ENCODE data around the gene ACP5. TPM values are rescaled to one million over a fixed set of nuclear protein-coding genes. Genes with fewer than 3 reads are reported as not detected.

ACP5 gene
- total RNA-seq, 1 donor from 2014 or later, result 0.95 TPM

DNA sequence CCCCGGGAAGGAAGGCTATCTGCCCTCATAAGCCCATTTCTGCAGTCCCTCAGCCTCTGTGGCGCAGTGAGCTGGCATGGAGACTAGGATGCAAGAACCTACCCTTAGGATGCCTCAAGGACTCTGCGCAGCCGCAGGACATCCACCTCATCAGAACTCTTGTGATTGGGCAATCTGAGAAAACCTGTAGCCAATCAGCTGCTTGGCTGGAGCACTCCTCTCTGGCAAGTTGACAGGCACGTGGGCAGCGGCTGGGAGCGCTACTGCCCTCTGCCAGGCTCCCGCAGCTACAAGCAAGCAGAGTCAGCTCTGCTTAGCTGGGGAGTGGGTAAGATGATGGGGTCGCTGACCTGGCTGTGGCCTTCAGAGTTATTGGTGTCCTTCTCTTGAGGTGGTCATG, 47.0 kb downstream of the ACP5 start:
- TF ChIP-seq, protein P1, sequence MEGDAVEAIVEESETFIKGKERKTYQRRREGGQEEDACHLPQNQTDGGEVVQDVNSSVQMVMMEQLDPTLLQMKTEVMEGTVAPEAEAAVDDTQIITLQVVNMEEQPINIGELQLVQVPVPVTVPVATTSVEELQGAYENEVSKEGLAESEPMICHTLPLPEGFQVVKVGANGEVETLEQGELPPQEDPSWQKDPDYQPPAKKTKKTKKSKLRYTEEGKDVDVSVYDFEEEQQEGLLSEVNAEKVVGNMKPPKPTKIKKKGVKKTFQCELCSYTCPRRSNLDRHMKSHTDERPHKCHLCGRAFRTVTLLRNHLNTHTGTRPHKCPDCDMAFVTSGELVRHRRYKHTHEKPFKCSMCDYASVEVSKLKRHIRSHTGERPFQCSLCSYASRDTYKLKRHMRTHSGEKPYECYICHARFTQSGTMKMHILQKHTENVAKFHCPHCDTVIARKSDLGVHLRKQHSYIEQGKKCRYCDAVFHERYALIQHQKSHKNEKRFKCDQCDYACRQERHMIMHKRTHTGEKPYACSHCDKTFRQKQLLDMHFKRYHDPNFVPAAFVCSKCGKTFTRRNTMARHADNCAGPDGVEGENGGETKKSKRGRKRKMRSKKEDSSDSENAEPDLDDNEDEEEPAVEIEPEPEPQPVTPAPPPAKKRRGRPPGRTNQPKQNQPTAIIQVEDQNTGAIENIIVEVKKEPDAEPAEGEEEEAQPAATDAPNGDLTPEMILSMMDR (IDR thresholded peaks at IDR 0.05; ENCODE audit: unreplicated experiment), result no peak
- no peaks in the 10 kb centered on the region for H3K36me3 Mint-ChIP-seq (ENCODE audit: low read depth, unreplicated experiment)
- H3K4me1 Mint-ChIP-seq (ENCODE audit: unreplicated experiment), result peaks cover 8% of the 10 kb centered on the region
- H3K27me3 Mint-ChIP-seq (ENCODE audit: unreplicated experiment), result peaks cover 5% of the 10 kb centered on the region
- DNase-seq (ENCODE audit: low spot score), result peak; percentile 26
- no peaks in the 10 kb centered on the region for H3K9me3 Mint-ChIP-seq (ENCODE audit: unreplicated experiment)
- no peak overlapping the region for H3K27ac Mint-ChIP-seq (ENCODE audit: unreplicated experiment)
- no peak overlapping the region for H3K4me3 Mint-ChIP-seq (ENCODE audit: unreplicated experiment)

DNA sequence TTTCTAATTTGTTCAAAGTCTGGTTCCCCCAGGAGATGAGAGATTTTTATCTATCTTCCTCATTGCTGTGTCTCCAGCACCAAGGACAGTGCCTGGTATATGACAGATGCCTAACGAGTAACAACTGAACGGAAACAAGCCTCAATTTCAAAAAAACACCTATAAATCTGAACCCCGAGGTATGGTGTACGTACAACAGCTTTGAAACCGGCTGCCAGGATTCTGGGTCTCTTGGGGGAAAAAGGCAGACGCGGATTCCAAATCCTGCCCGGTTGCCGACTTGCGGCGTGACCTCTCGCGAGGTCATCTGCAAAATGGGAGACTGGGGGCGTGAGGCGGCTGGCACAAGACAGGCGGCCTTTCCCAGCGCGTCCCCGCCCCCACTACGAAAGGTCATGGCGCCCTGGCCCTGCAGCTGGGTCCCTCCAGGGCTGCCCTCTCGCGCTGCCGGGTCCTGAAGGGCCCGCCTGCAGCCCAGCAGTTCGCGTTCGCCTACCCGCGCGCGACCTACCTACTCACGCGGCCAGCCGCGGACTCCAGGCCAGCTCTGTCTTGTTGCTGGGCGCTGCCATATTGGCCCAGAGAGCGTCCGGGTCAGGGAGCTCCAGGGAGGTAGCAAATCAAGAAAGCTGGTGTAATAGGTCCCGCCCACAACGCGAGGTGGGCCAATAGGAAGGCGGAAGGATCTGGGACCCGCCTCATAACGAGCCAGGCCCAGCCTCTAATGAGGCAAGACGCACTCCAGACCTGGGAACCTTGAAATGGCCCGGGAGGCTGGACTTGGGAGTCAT, 48.7 kb downstream of the ACP5 start, which contains the start of gene ECSIT:
Gene ECSIT (minus strand): TSS at position 584 of the 791 bp plus-strand sequence. CDS start 9,964 bp downstream, outside the sequence.
- Mint-ChIP-seq H3K27me3 (ENCODE audit: unreplicated experiment) (peaks cover 4% of the 10 kb centered on the region), H3K36me3 (ENCODE audit: low read depth, unreplicated experiment) (no peaks in the 10 kb centered on the region), H3K27ac (ENCODE audit: unreplicated experiment) (peak within 1 kb of the TSS; percentile 37), H3K4me3 (ENCODE audit: unreplicated experiment) (peak within 1 kb of the TSS; percentile 97), H3K4me1 (ENCODE audit: unreplicated experiment) (peaks cover 4% of the 10 kb centered on the region), H3K9me3 (ENCODE audit: unreplicated experiment) (no peaks in the 10 kb centered on the region)
- DNase-seq (ENCODE audit: low spot score), result peak; percentile 91
- TF ChIP-seq, protein P1 (IDR thresholded peaks at IDR 0.05; ENCODE audit: unreplicated experiment), result no peak

Other genes with a start within 250 kb of the ACP5 start
- gene RAB3D, start 238.0 kb downstream of the ACP5 start, total RNA-seq (ENCODE audit: unreplicated experiment), result 76.0 TPM
- 68.9 TPM for gene TMEM205, start 231.4 kb downstream of the ACP5 start, total RNA-seq (ENCODE audit: unreplicated experiment)
- 22.3 TPM for gene CCDC159, start 231.1 kb downstream of the ACP5 start, total RNA-seq (ENCODE audit: unreplicated experiment)
- gene PLPPR2, start 222.2 kb downstream of the ACP5 start, total RNA-seq (ENCODE audit: unreplicated experiment), result 13.7 TPM
- gene SWSAP1, start 203.0 kb downstream of the ACP5 start, total RNA-seq (ENCODE audit: unreplicated experiment), result 3.3 TPM
- 18.4 TPM for gene EPOR, start 193.3 kb downstream of the ACP5 start, total RNA-seq (ENCODE audit: unreplicated experiment)
- gene RGL3, start 158.3 kb downstream of the ACP5 start, total RNA-seq (ENCODE audit: unreplicated experiment), result 0.69 TPM
- gene ODAD3, start 142.5 kb downstream of the ACP5 start, total RNA-seq (ENCODE audit: unreplicated experiment), result 0.64 TPM
- gene PRKCSH, start 142.0 kb downstream of the ACP5 start, total RNA-seq (ENCODE audit: unreplicated experiment), result 466 TPM
- 0.54 TPM for gene ELAVL3, start 96.6 kb downstream of the ACP5 start, total RNA-seq (ENCODE audit: unreplicated experiment)
- gene ZNF653, start 71.8 kb downstream of the ACP5 start, total RNA-seq (ENCODE audit: unreplicated experiment), result 7.7 TPM
- 16.7 TPM for gene ECSIT, start 48.5 kb downstream of the ACP5 start, total RNA-seq (ENCODE audit: unreplicated experiment)
- gene CNN1, start 38.8 kb downstream of the ACP5 start, total RNA-seq (ENCODE audit: unreplicated experiment), result 1.5 TPM
- 44.0 TPM for gene ELOF1, start 18.4 kb downstream of the ACP5 start, total RNA-seq (ENCODE audit: unreplicated experiment)
- gene ZNF627, start 19.8 kb upstream of the ACP5 start, total RNA-seq (ENCODE audit: unreplicated experiment), result 21.9 TPM
- gene ZNF823, start 161.3 kb upstream of the ACP5 start, total RNA-seq (ENCODE audit: unreplicated experiment), result 6.7 TPM
- gene ZNF441, start 189.4 kb upstream of the ACP5 start, total RNA-seq (ENCODE audit: unreplicated experiment), result 0.05 TPM
- gene ZNF491, start 220.9 kb upstream of the ACP5 start, total RNA-seq (ENCODE audit: unreplicated experiment), result not detected
- 0.44 TPM for gene ZNF440, start 236.6 kb upstream of the ACP5 start, total RNA-seq (ENCODE audit: unreplicated experiment)

All from endothelial cell (in vitro differentiated cells).